ENCODE measurements around the gene MTR. TPM values are rescaled to one million over a fixed set of nuclear protein-coding genes. Genes with fewer than 3 reads are reported as not detected.

The MTR gene
- total and polyA plus RNA-seq, 9 of the 15 experiments (the other 6 are each of a cell fraction or from before 2014, with no cell fraction given): 3.4 to 44.3 (median 20.3) TPM

DNA sequence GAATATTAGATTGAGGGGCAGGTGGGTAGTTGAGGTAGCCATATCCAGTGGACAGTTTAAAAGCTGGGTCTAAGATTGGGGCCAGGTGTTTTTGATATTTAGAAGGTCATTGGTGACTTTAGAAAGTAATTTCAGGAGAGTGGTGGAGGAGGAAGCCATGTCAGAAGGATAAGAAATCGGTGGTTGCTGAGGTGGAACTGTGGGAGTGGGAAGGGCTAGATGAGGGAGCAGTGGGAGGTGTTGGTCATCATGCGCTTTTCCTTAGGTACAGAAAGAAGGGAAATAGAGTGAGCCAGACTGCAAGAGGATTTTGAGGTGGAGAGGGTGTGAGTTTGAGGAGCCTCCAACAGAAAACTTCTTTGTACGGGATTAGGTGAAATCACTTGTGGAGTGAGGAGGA, 7.2 kb downstream of the MTR start (continued):
- TF ChIP-seq, protein P1, sequence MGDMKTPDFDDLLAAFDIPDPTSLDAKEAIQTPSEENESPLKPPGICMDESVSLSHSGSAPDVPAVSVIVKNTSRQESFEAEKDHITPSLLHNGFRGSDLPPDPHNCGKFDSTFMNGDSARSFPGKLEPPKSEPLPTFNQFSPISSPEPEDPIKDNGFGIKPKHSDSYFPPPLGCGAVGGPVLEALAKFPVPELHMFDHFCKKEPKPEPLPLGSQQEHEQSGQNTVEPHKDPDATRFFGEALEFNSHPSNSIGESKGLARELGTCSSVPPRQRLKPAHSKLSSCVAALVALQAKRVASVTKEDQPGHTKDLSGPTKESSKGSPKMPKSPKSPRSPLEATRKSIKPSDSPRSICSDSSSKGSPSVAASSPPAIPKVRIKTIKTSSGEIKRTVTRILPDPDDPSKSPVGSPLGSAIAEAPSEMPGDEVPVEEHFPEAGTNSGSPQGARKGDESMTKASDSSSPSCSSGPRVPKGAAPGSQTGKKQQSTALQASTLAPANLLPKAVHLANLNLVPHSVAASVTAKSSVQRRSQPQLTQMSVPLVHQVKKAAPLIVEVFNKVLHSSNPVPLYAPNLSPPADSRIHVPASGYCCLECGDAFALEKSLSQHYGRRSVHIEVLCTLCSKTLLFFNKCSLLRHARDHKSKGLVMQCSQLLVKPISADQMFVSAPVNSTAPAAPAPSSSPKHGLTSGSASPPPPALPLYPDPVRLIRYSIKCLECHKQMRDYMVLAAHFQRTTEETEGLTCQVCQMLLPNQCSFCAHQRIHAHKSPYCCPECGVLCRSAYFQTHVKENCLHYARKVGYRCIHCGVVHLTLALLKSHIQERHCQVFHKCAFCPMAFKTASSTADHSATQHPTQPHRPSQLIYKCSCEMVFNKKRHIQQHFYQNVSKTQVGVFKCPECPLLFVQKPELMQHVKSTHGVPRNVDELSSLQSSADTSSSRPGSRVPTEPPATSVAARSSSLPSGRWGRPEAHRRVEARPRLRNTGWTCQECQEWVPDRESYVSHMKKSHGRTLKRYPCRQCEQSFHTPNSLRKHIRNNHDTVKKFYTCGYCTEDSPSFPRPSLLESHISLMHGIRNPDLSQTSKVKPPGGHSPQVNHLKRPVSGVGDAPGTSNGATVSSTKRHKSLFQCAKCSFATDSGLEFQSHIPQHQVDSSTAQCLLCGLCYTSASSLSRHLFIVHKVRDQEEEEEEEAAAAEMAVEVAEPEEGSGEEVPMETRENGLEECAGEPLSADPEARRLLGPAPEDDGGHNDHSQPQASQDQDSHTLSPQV (IDR thresholded peaks at IDR 0.05): no peak
- TF ChIP-seq, protein P2, sequence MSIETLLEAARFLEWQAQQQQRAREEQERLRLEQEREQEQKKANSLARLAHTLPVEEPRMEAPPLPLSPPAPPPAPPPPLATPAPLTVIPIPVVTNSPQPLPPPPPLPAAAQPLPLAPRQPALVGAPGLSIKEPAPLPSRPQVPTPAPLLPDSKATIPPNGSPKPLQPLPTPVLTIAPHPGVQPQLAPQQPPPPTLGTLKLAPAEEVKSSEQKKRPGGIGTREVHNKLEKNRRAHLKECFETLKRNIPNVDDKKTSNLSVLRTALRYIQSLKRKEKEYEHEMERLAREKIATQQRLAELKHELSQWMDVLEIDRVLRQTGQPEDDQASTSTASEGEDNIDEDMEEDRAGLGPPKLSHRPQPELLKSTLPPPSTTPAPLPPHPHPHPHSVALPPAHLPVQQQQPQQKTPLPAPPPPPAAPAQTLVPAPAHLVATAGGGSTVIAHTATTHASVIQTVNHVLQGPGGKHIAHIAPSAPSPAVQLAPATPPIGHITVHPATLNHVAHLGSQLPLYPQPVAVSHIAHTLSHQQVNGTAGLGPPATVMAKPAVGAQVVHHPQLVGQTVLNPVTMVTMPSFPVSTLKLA (conservative IDR thresholded peaks at IDR 0.05): no peak
- TF ChIP-seq, protein P3, sequence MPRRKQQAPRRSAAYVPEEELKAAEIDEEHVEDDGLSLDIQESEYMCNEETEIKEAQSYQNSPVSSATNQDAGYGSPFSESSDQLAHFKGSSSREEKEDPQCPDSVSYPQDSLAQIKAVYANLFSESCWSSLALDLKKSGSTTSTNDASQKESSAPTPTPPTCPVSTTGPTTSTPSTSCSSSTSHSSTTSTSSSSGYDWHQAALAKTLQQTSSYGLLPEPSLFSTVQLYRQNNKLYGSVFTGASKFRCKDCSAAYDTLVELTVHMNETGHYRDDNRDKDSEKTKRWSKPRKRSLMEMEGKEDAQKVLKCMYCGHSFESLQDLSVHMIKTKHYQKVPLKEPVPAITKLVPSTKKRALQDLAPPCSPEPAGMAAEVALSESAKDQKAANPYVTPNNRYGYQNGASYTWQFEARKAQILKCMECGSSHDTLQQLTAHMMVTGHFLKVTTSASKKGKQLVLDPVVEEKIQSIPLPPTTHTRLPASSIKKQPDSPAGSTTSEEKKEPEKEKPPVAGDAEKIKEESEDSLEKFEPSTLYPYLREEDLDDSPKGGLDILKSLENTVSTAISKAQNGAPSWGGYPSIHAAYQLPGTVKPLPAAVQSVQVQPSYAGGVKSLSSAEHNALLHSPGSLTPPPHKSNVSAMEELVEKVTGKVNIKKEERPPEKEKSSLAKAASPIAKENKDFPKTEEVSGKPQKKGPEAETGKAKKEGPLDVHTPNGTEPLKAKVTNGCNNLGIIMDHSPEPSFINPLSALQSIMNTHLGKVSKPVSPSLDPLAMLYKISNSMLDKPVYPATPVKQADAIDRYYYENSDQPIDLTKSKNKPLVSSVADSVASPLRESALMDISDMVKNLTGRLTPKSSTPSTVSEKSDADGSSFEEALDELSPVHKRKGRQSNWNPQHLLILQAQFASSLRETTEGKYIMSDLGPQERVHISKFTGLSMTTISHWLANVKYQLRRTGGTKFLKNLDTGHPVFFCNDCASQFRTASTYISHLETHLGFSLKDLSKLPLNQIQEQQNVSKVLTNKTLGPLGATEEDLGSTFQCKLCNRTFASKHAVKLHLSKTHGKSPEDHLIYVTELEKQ (CRISPR knock-in tag; IDR thresholded peaks at IDR 0.05): no peak
- TF ChIP-seq BRD4 (IDR thresholded peaks at IDR 0.05) (no peak), SRF (CRISPR knock-in tag; IDR thresholded peaks at IDR 0.05) (no peak), BRD9 (IDR thresholded peaks at IDR 0.05; ENCODE audit: low read depth, partially characterized antibody) (no peak), CAMTA2 (CRISPR knock-in tag; conservative IDR thresholded peaks at IDR 0.05) (no peak), HEY1 (CRISPR knock-in tag; IDR thresholded peaks at IDR 0.05; ENCODE audit: borderline replicate concordance) (no peak), NR4A1 (CRISPR knock-in tag; IDR thresholded peaks at IDR 0.05) (no peak), NR4A1 (tag; IDR thresholded peaks at IDR 0.05) (no peak), C11orf30 (IDR thresholded peaks at IDR 0.05; ENCODE audit: low read depth) (no peak)

Measured in K562 (cell line).